ENCODE data around the gene CD4. TPM values are rescaled to one million over a fixed set of nuclear protein-coding genes. Genes with fewer than 3 reads are reported as not detected.

Gene CD4
- total RNA-seq, 1 donor from 2014 or later: 0.70 TPM

- no peak overlapping the region for H3K27ac Mint-ChIP-seq (ENCODE audit: unreplicated experiment)
- no peak for TF ChIP-seq CTCF (IDR thresholded peaks at IDR 0.05)
- H3K9me3 Mint-ChIP-seq (ENCODE audit: low read depth): no peaks in the 10 kb centered on the region
- no peak overlapping the region for H3K4me3 Mint-ChIP-seq (ENCODE audit: unreplicated experiment)
- peaks cover 17% of the 10 kb centered on the region for H3K4me1 Mint-ChIP-seq (ENCODE audit: low read depth)
- DNase-seq (ENCODE audit: low spot score): no peak
- H3K27me3 Mint-ChIP-seq (ENCODE audit: low read depth): no peaks in the 10 kb centered on the region
- H3K36me3 Mint-ChIP-seq (ENCODE audit: low read depth): peaks cover 35% of the 10 kb centered on the region
These were observed 57.1 kb downstream of the CD4 start for GRCh38 chr12:6846316-6846869.

- no peak overlapping the region for H3K27ac Mint-ChIP-seq (ENCODE audit: unreplicated experiment)
- H3K36me3 Mint-ChIP-seq (ENCODE audit: low read depth): peaks cover 34% of the 10 kb centered on the region
- no peak for DNase-seq (ENCODE audit: low spot score)
- no peak overlapping the region for H3K4me3 Mint-ChIP-seq (ENCODE audit: unreplicated experiment)
- no peaks in the 10 kb centered on the region for H3K27me3 Mint-ChIP-seq (ENCODE audit: low read depth)
- peaks cover 18% of the 10 kb centered on the region for H3K4me1 Mint-ChIP-seq (ENCODE audit: low read depth)
- no peak for TF ChIP-seq CTCF (IDR thresholded peaks at IDR 0.05)
- no peaks in the 10 kb centered on the region for H3K9me3 Mint-ChIP-seq (ENCODE audit: low read depth)
These were observed 58.3 kb downstream of the CD4 start for GRCh38 chr12:6847676-6848075.

- no peaks in the 10 kb centered on the region for H3K9me3 Mint-ChIP-seq (ENCODE audit: low read depth)
- no peaks in the 10 kb centered on the region for H3K27me3 Mint-ChIP-seq (ENCODE audit: low read depth)
- H3K36me3 Mint-ChIP-seq (ENCODE audit: low read depth): peaks cover 26% of the 10 kb centered on the region
- H3K27ac Mint-ChIP-seq (ENCODE audit: unreplicated experiment): peak overlapping the region; percentile 13
- peaks cover 33% of the 10 kb centered on the region for H3K4me1 Mint-ChIP-seq (ENCODE audit: low read depth)
- H3K4me3 Mint-ChIP-seq (ENCODE audit: unreplicated experiment): peak overlapping the region; percentile 1
- no peak for DNase-seq (ENCODE audit: low spot score)
- TF ChIP-seq CTCF (IDR thresholded peaks at IDR 0.05): no peak
These were observed 60.1 kb downstream of the CD4 start for GRCh38 chr12:6849427-6849826.

- no peaks in the 10 kb centered on the region for H3K27me3 Mint-ChIP-seq (ENCODE audit: low read depth)
- no peaks in the 10 kb centered on the region for H3K9me3 Mint-ChIP-seq (ENCODE audit: low read depth)
- peak overlapping the region; percentile 78 for H3K27ac Mint-ChIP-seq (ENCODE audit: unreplicated experiment)
- peaks cover 21% of the 10 kb centered on the region for H3K36me3 Mint-ChIP-seq (ENCODE audit: low read depth)
- peaks cover 37% of the 10 kb centered on the region for H3K4me1 Mint-ChIP-seq (ENCODE audit: low read depth)
- DNase-seq (ENCODE audit: low spot score): no peak
- TF ChIP-seq CTCF (IDR thresholded peaks at IDR 0.05): no peak
- peak overlapping the region; percentile 94 for H3K4me3 Mint-ChIP-seq (ENCODE audit: unreplicated experiment)
These were observed 60.7 kb downstream of the CD4 start for GRCh38 chr12:6849976-6850560.

DNA sequence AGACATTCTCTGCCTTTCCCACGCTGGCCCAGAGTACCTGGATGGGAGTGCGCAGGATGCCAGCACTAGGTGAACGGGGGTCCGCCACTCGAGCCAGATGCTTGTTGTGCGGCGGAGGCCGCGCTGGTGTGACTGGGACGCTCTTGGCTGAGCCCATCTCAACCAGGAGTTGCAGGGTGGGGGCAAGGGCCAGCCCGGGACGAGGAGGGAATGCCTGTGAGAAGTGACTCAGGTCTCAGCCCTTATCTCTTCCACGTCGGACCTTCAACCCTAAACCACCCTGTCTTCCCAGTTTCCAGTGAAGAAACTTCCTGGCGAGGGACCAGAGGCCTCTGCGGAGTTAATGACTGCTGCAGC, 61.4 kb downstream of the CD4 start:
- peak overlapping the region; percentile 99 for H3K27ac Mint-ChIP-seq (ENCODE audit: unreplicated experiment)
- H3K27me3 Mint-ChIP-seq (ENCODE audit: low read depth): no peaks in the 10 kb centered on the region
- peaks cover 19% of the 10 kb centered on the region for H3K36me3 Mint-ChIP-seq (ENCODE audit: low read depth)
- peaks cover 37% of the 10 kb centered on the region for H3K4me1 Mint-ChIP-seq (ENCODE audit: low read depth)
- no peak for DNase-seq (ENCODE audit: low spot score)
- no peaks in the 10 kb centered on the region for H3K9me3 Mint-ChIP-seq (ENCODE audit: low read depth)
- no peak for TF ChIP-seq CTCF (IDR thresholded peaks at IDR 0.05)
- peak overlapping the region; percentile 94 for H3K4me3 Mint-ChIP-seq (ENCODE audit: unreplicated experiment)
